Breast epithelium (tissue), 3 donors: Measurements from ENCODE around the gene MYO9B.

Experiments used
- POLR2A ChIP-seq: fragments of 450-650 bp; IDR thresholded peaks from one replicate; pipeline ENCODE4 v1.6.1; 2016; ENCODE audit warnings: antibody characterized with exemption, mild to moderate bottlenecking, moderate library complexity
- POLR2AphosphoS5 ChIP-seq, 3 donors: sonication (generic); formaldehyde crosslinking; IDR thresholded peaks; one replicate each; pipeline ENCODE4 v1.6.1; 2017; ENCODE audit warnings: antibody characterized with exemption in 3 of 3
- TF ChIP-seq, protein P1 (sequence below), 3 donors: fragments of 450-650 bp; IDR thresholded peaks; one replicate each; pipeline ENCODE4 v1.5.1; 2016 to 2017; ENCODE audit warnings: antibody characterized with exemption in 3 of 3, mild to moderate bottlenecking in 3 of 3, moderate library complexity in 3 of 3

DNA sequence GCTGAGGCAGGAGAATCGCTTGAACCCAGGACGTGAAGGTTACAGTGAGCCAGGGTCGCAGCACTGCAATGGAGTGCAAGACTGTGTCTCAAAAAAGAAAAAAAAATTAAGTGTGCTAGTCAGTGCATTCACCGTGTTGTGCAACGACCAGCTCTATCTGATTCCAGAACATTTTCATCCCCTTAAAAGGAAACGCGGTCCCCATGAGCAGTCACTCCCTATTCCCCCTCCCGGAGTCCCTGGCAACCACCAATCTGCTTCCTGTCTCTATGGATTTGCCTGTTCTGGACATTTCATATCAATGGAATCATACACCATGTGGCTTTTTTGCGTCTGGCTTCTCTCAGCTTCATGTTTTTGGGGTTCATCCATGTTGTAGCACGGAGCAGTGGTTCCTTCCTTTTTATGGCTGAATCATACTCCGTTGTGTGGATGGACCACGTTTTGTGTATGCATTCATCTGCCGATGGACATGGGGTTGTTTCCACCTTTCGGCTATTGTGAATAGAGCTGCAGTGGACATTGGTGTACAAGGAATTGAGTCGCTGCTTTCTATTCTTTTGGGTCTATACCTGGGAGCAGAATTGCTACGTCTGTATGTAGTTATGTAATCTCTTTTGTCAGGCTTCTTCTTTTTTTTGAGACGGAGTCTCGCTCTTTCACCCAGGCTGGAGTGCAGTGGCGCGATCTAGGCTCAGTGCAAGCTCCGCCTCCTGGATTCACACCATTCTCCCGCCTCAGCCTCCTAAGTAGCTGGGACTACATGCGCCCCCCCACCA lies 19.8 kb downstream of the MYO9B start:
- TF ChIP-seq, protein P1, sequence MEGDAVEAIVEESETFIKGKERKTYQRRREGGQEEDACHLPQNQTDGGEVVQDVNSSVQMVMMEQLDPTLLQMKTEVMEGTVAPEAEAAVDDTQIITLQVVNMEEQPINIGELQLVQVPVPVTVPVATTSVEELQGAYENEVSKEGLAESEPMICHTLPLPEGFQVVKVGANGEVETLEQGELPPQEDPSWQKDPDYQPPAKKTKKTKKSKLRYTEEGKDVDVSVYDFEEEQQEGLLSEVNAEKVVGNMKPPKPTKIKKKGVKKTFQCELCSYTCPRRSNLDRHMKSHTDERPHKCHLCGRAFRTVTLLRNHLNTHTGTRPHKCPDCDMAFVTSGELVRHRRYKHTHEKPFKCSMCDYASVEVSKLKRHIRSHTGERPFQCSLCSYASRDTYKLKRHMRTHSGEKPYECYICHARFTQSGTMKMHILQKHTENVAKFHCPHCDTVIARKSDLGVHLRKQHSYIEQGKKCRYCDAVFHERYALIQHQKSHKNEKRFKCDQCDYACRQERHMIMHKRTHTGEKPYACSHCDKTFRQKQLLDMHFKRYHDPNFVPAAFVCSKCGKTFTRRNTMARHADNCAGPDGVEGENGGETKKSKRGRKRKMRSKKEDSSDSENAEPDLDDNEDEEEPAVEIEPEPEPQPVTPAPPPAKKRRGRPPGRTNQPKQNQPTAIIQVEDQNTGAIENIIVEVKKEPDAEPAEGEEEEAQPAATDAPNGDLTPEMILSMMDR (IDR thresholded peaks at IDR 0.05), result no peak
- no peak for TF ChIP-seq POLR2A
- no peak for TF ChIP-seq POLR2AphosphoS5 (IDR thresholded peaks at IDR 0.05)
